A549 treated with Mapracorat at 1 μM for 4 hours (cell line): Measurements from ENCODE around the gene AK2. TPM values are rescaled to one million over a fixed set of nuclear protein-coding genes. Genes with fewer than 3 reads are reported as not detected.

ENCODE experiments used
- total RNA-seq: library from RNA; stranded (reverse); fragments of 200-300 nt; extraction: Qiagen RNA extraction; gene quantifications from 5 replicates; pipeline ENCODE4 v1.2.3, GENCODE V29; 2022

Gene AK2
- total RNA-seq = 145 to 161 TPM (median 149 TPM) in 5 replicates

DNA sequence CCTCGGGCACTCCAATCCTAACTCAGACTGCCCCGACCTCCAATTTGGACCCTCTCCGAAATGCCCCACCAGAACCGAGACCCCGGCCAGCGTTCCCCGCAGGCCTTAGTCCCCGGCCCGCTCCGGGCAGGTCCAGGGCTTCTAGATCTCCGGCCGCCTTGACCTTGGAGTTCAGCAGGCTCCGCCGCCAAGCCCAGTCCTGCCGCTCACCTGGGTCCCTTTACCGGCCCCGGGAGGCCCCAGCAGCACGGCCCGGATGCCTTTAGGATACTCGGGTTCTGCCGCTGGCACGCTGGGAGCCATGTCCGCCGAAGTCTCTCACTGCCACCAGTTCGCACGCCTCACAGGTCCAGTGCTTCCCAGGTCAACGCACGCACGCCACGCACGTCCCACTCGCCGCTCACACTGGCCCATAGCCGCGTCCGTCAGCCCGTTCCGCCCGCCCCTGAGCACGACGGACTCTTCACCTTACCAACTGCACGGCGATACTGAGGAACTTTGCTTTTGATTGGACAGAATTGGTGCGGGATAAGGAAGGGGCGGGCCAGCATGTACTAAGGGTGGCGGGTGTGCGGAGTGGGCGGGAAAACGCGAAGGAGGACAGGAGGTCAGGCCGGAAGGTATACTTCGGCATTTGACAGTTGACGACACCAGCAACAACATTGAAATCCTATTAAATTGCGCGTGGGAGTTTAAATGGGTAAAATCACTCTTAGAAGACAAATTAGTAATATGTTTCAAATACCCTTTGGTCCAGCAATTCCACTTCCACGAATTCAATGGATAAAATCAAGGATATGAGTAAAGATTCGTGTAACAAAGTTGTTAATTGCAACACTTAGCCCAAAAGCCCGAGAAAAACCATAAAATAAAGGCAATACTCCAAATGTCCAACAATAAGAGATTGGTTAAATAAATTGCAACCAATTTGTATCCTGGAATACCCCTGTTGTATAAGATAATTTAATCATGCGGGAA lies at the start of gene AK2:
Gene AK2, minus strand, starts transcription at position 358 of the 978 bp plus-strand sequence. Its CDS starts 55 bp downstream, at position 303.

GRCh38 chr1:33080885-33081553 lies 44.3 kb upstream of the AK2 start, which contains the start of gene AZIN2:
AZIN2 (plus strand) TSS chr1:33081153; CDS start chr1:33082250, 1,097 bp downstream.

DNA sequence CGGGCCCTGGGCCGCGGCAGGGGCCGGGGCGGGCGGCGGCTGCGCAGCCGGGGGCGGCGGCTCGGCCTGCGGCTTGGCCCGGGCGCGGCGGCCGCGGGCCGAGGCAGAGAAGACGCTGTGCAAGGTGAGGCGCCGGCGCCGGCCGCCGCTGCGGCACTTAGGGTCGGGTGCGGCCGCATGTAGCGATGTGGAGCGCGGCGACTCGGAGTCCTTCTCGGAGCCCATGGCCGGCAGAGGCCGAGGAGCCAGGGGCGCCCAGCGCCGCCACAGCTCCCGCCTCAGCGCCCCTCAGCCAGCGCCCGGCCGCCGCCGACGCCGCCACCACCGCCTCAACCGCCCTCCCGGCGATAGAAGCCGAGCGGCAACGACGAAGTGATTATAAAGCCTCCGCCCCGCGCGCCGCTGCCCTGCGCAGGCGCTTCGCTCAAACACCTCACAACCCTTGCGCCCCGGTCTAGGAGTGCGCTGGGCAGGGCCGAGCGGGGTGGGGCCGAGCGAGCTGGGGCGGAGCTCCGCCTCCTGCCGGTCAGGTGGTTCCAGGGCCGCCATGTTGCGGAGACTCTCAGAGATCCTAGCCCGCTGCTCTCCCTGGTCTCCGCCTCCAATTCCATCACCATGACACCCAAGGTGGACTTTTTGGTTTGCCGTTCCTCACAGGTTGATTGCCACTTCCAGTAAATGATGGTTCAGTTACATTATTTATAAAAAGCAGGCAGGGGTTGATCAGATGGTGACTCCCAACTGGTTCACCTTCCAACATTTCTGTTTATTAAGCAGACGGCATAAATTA lies 72.0 kb downstream of the AK2 start, which contains the start of gene RNF19B:
Gene RNF19B, minus strand, starts transcription at position 349 of the 790 bp plus-strand sequence. Its CDS starts 124 bp downstream, at position 225.

Other genes starting within 250 kb of the AK2 start
- 57.3 to 81.4 TPM (median 60.4 TPM) in 5 replicates for gene YARS1, start 219.5 kb downstream of the AK2 start, total RNA-seq
- 10.4 to 16.3 TPM (median 14.6 TPM) in 5 replicates for gene S100PBP, start 219.2 kb downstream of the AK2 start, total RNA-seq
- 0.17 to 0.80 TPM (median 0.30 TPM) in 5 replicates for gene FNDC5, start 166.0 kb downstream of the AK2 start, total RNA-seq
- 0.21 to 0.53 TPM (median 0.51 TPM) in 4 of 5 replicates, not detected in the other for gene HPCA, start 150.4 kb downstream of the AK2 start, total RNA-seq
- gene TMEM54, start 135.5 kb downstream of the AK2 start, total RNA-seq = 27.5 to 44.3 TPM (median 42.9 TPM) in 5 replicates
- gene RNF19B, start 72.1 kb downstream of the AK2 start, total RNA-seq = 18.9 to 20.1 TPM (median 19.4 TPM) in 5 replicates
- 0.66 to 1.1 TPM (median 0.72 TPM) in 5 replicates for gene AZIN2, start 44.3 kb upstream of the AK2 start, total RNA-seq
- gene TRIM62, start 145.2 kb upstream of the AK2 start, total RNA-seq = 1.9 to 2.6 TPM (median 2.3 TPM) in 5 replicates
- 9.1 to 12.6 TPM (median 9.5 TPM) in 5 replicates for gene ZNF362, start 219.6 kb upstream of the AK2 start, total RNA-seq